HG03469 (cell line): ENCODE data around the gene MCF2L.

Experiments used
- ATAC-seq: cut with Tn5 transposase; IDR thresholded peaks from one replicate; pipeline ENCODE4 v1.9.1; 2021; ENCODE audit warnings: mild to moderate bottlenecking, moderate library complexity, moderate number of reproducible peaks; ENCODE audit not compliant: unreplicated experiment

Gene MCF2L

DNA sequence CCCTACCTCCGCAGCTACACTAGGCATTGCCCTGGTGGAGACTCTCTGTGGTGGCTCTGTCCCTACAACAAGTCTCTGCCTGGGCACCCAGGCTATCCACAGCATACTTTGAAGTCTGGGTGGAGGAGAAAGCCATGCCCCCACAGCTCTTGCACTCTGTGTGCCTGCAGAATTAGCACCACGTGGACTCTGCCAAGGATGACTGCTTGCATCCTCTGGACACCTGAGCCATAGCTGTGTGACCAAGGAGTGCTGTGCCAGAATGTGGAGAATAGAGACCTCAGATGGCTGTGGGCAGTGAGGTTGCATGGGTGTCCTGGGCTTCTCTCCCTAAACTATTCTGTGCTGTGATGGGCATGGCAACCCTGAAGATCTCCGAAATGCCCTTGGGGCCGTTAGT is 21.2 kb upstream of the MCF2L start:
- no peak for ATAC-seq

DNA sequence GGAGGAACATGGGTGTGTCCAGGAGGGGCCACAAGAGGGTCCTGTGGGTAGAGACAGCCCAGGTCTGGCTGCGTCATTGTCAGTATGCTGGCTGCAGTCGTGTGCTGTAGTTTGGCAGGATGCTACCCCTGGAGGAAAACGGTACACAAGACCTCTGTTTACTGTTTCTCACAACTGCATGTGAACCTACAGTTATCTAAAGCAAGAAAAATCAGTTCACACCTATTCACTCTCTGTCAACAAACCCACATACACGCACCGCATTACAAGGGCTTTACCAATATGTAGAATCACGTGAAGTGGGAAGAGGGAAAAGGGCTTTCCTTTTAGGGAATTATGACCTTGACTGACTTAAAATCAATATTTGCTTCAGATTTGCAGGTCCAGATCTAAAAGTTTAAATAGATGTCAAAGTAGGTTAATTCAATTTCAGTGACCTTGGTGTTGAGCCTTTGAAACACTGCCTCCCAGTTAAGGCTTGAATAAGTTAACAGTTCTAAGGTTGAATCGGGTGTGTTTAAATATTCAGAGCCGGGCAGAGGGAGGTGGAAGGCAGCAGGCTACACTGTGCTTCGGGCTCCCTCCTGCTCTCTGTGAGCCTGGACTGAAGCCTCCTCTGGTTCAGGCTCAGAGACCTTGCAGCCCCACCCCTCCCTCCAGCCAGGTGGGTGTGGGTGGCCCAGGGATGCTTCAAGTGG is 17.2 kb upstream of the MCF2L start:
- ATAC-seq: no peak

DNA sequence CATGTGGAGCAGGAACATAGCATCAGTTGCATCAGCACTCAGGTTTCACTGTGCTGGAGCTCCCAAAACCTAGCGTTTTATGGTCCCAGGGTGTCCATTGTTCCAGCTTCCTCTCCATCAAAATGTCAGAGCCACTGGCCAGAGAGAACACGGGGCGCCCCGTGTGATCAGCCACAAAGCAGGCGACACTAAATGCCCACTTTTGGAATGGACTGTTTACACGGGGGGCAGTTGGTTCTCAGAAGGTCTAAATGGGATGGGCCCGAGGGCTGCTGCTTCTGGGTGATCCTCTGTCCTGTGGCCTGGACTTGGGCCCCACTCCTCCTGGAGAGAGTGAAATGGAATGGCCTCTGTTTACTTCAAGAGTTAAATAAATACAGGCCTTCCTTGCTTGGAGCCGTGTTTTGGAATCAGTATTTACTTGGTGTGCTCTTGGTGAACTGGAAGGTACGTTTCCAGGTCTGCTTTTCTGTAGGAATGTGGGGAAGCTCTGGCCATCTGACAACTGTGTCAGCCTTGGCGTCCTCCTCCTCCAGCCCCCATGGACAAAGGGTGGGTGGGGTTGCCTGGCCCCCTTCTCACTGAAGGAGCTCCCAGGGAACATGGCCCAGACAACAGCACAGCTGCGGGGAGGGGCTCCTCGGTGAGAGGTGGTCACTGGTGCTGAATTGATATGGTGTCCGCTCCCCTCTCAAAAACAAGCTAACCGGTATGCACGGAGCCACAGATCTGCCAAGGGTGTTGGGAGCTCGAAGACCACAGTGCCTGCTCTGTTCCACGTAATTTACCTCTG is 16.1 kb upstream of the MCF2L start:
- ATAC-seq: no peak

DNA sequence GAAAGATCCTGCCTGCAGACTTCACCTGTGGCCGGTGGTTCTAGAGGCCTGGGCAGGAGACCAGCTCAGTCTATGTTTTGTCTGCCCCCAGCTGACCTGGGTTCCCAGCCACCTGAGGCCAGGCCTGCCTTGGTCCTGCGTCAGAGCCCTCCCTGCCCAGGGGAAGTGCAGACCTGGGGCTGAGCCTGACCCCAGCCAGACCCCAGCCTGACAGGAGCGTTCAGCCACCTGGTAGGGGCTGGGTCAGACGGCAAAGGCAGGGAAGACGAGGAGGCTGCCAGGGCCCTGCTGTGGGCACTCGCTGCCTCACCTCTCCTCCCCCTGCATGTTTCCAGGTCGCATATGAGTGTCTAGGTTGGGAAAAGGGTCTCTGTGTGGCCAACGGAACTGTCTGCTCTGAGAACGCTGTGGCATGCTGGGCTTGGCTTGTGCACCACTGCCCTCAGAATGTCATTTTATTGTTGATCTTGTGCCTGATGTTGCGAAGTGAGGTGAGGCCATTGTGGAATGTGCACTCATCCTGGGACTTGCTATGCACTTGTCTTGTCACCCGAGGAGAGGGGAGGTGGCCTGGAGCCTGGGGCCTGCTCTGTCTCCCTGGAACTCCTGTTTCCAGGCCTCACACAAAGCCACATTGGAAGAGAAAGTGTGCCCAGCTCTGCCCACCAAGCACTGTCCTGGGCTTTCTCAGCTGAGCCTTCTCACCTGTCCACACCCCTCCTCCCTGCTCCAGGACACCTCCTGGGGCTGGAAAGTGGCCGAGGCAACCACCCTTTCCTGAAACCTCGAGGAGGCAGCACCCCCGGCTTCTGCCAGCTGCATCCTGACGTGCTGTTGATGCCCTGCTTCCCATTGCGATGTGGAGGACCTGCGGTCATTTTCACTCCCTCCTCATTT is 15.2 kb upstream of the MCF2L start:
- ATAC-seq: no peak

DNA sequence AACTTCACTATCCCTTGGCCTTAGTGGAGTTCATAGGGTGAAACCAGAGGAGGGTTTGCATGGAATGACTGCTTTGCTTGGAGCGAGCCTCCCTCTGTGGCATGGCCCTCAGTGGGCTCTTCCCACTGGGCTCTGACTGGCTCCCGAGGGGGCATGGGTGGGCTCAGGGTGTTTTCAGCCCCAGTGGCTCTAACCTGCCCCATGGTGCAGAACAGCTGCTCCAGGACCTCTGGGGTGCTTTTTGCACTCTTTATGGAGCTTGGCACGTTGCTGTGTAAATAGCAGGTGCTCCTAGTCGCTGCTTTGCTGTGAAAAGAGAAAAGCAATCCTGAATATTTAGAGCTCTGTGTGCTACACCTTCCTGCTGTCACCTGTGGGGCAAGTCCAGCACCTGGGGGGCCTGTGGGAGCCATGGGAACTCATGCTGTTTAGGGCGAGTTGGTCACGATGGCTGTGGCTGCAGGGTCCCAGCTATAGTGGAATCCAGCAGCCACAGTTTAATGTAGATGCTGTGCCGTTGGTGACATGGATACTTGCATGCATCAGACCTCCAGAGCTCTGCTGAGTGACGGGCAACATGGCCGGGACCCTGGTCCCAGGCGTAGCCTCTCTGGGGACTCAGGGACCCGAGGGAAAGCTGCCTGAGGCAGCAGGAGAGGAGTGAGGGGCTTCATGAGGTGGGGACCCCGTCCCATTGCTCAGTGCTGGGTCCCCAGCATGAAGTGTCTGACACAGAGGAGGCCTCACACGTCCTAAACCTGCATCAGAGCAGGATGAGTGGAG is 14.3 kb upstream of the MCF2L start:
- no peak for ATAC-seq

DNA sequence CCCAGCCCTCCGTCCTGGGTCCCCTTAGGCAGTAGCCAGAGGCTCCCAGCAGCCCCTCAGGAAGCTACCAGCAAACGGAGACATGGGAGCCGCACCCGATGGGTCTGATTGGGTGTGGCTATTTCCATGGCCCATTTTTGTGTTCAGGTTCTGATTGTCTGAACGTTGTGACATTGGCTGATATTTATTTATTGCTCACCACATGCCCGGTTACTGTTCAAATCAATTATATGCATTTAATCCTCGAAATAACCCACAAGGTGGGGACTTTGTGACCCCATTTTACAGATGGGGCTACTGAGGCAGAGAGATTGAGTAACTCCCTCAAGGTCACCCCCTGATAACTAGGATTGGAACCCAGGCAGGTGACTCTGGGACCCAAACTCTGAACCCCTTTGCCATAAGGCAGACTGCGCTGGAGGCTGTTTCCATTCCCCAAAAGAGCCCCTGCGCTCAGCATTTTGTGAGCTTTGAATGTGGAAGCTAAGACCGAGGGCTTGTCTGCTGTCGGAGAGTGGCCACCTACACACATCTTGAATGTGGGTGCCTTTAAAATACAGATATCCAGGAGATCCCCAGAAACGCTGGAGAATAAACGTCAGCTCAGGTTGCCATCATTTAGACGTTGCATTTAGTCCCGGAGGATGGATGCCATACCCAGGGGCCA is 13.6 kb upstream of the MCF2L start:
- no peak for ATAC-seq

DNA sequence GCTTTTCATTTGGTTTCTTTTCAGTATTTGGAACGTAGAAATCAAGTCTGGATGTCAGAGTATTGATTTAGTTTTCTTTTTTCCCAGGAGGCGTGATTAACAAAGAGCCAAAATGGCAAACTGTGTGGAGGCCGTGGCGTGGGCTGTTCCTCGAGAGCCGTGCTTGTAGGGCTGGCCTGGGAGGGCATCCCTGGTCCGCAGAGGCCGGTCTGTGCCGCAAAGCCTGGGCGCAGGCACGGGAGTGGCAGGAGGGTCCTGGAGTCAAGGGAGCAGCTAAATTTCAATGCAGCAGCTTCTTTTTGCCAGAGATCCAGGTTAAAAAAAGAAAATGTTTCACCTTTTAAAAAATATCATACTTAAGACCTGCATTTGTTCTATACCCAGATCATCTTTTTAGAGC is 13.1 kb upstream of the MCF2L start:
- no peak for ATAC-seq

DNA sequence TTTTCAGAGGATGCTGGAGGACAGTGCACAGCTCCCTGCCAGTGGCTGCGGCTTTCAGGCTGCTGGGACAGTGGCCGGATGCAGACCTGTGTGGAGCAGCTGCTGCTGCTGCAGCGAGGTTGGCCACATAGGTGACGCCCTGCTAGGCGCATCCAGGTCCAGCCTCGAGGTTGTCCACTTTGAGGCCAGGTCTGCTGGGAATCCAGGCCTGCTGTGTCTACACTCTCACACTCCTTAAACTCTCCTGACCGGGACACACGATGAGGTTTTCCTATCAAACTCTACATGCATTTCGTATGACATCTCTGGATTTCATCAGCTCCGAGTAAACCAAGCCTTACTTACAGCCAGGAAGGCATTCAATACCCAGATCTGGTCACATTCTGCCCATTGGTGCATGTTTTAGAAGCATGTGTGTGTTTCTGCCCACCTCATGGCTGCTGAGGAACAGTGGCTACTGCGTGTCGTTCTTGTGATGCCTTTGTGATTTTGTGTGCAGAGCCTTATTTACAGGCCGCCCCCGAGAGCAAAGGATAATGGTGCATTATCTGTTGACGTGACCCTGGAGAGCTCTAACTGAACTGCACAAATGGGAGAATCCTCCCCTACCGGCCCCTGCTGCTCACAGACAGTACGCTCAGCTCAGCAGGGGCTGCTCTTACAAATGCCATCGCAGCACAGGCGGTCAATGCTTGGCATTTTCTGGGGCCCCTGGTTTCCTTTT is 12.3 kb upstream of the MCF2L start:
- ATAC-seq: no peak

DNA sequence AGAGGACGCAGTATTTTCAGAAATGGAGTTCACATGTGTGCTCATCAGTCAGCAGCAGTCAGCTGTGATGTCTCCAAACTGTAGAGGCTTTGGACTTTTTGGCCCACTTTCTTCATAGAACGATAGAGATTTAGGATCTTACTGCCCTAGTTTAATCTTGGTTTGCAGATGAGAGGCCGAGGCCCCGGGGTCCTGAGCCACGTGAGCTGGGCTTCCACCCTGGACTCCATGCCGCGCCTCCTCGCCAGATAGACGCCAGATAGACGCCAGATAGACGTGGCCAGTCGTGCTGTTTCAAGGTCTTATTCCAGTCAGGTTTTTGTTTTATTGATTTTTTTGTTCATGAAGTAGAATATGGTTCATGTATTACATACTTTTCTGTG is 11.7 kb upstream of the MCF2L start:
- ATAC-seq: no peak

DNA sequence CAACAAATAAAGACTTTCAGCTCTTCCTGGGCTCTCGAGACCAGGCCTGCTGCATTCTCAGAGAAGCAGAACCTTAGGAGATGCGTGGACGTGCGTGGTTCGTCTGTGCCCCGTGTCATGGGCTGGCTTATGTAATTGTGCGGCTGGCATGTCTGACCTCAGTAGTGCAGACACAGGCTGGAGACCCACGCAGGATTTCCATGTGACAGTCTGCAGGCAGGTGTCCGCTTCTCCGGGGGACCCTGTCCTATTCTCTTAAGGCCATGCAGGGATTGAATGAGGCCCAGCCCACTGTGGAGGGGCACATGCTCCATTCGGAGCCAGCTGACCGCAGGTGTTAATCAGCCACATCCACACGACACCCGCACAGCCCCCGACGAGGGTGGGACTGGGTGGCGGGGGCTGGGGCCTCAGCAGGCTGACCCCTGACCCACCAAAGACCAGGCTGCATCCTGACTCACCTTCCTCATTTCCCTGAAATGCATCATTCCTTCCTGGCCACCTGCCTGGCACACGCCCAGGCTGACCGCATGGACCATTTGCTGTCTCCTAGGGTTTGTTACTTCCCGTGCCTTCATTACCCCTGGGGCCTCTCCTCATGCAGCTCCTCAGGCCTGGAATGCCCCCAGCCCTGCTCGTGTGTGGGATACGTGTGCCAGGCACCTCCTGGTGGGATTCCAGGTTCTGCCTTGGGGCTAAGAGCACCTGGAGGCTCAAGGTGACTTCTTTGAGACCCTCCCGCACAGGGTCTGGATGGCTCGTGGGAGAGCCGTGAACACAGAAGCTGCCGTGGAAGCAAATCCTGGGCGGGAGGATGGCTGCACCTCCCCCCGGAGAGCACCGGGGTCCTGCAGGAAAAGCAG is 10.7 kb upstream of the MCF2L start:
- ATAC-seq: no peak

DNA sequence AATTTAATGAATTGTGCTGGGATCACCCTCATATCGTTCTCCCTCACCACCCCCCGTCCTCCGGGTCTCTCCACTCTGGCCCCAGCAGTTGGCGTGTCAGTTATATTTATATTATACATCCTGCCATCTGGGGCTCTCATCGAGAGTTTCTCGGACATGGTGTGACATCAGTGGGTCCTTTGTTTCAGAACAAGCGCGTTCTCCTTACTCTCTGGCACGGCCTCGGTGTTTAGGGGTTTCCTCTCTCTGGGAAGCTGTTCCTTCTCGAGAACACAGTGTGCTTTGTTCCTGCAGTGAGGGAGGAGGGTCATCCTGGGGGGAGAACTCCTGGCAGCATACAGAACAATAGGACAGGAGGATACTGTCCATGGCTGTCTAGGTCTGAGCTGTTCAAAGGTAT is 9.8 kb upstream of the MCF2L start:
- no peak for ATAC-seq

DNA sequence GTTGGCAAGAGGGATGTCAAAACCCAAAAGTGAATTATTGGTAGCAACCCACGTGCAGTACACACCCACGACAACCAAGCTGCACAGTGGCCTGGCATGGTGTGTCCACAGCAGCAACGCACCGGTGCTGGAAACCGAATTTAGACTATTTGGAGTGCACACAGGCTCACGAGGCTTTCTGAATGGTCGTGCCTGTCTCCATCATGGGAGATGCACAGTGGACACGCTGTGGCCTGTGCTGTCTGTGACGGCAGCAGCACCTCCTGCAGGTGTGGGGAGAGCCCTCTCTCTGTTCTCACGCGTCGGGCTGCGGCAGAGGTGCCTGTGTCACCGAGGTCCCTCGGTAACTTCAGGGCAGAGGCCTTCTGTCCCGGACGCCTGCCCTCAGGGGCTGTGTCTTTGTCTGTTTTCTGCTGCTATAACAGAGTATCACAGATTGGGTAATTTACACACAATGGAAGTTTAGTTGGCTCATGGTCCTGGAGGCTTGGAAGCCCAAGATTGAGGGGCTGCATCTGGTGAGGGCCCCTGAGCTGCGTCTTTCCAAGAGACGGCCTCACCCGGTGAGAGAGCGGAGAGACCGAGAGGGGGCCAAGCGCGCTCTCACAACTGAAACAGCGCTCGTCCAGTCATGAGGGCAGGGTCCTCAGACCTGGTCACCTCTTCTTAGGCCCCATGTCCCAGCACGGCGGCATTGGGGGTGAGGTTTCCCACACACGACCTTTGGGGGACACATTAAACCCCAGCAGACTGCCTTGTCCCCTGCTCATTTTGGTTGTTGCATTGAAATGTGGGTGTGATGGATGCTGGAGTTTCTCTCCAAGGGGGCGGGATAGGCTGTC is 9.1 kb upstream of the MCF2L start:
- ATAC-seq: no peak

DNA sequence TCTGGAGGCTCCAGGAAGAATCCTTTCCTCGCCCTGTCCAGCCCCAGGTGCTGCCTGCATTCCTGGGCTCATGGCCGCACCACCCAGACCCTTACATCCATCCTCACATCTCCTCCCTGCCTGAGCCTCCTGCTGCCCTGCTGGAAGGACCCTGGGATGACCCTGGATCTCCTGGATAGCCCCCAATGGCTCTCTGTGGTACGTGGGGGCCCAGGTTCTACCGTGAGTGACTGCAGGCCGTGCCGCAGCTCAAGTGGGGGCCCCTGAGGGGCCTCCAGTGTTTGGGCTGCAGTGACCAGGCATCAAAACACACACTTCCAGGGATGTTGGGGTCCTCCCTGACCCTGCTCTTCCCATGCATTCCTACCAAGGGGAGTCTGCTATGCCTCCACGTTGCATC is 8.3 kb upstream of the MCF2L start:
- no peak for ATAC-seq

DNA sequence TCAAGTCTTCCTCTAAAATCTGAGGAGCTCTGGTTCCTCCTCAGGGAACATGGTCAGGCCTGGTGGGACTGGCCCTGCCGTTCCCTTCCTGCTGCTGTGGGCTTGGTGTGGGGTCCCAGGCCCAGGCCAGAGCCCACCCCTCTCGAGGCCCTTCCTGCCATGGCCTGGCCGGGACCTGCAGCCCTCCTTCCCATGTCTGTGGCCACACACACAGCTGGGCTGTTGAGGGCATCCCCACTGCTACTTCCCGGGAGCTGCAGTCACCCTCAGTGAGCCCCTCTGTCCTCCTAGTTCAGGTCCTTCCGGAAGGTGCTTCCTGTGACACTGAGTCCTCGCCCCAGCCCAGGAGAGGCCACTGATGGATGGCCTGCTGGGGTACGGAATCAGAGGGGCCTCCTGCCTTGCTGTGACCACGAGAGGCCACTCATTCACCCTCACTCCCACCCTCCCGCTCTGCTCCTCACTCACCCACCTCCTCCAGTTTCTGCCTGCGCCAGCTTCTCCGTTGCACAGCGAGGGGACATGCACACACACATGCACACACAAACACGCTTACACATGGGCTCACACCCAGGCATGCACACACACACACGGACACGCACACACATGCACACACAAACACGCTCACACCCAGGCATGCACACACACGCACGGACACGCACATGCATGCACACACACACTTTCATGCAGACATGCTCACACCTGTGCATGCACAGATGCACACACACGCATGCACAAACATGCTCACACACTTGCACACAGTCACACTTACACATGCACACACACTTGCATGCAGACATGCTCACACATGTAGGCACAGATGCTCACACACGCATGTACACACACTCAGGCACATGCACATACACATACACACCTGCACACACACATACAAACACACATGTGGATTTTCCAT is 7.3 kb upstream of the MCF2L start:
- no peak for ATAC-seq

DNA sequence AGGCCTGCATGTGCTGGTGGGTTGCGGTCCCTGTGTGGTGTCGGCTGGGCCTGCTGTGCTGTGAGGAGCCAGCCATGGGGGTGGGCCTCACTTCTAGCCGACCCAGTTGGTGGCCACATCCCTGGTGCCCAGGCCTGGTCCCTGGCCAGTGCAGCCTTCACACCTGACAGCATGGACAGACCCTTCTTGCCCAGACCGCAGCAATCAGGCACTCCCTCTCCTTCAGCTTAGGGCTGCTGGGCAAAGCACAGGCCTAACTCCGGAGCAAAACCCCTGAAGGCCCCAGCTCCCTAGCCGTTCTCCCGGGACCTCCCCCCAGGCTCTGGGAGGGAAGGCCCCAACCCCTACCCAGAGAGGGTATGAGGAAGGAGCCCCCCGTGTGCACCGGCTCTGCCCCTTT is 6.6 kb upstream of the MCF2L start:
- ATAC-seq: no peak

DNA sequence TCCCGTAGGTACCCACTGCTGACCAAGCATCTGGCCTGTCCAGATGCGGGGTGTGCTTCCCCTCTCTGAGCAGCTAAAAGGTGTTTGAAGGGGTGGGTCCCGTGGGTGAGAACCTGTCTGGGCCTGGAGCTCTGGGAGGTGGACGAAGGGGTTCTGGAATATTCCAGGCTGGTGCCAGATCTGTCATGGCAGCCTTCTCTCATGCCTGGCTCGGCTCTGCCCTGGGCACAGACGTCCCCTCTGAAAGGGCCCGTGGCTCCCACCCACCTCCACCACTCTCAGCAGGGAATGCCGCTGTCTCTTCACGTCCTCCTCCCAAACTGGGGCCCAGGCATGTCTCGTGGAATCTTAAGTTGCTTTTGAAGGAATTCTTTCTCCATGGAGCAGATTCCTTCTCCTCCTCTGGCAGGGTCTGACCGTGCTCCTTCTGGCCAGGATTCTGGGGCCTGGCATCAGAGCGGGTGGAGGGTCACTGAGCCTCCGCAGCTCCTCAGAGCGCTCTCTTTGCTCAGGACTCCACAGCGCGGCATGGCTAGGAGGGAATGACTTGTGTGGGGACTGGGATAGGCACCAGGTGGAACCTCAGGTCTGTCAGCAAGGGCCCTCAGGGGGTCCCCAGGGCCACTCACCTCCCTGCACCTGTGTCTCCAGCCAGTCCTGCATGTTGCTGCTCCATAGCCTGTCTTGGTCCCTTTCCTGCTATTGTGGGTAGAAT is 5.9 kb upstream of the MCF2L start:
- ATAC-seq: no peak
